Right atrium auricular region (tissue), 2 donors: Measurements from ENCODE around the gene ACVR2A. TPM values are rescaled to one million over a fixed set of nuclear protein-coding genes. Genes with fewer than 3 reads are reported as not detected.

Experiments used
- DNase-seq: peaks from one replicate; pipeline ENCODE4 v3.0.0-alpha.2; 2019; ENCODE audit warnings: low spot score
- H3K27ac ChIP-seq, 2 donors: fragments of 200-600 bp; sonication (generic); 1 replicate in 1 of 2; 2 replicates in 1 of 2; pipeline ENCODE4 v1.5.1; 2016 to 2019
- H3K27me3 ChIP-seq, 2 donors: fragments of 200-600 bp; sonication (generic); one replicate each; pipeline versions ENCODE4 v1.5.1 to v1.6.0; 2017 to 2019
- H3K36me3 ChIP-seq: fragments of 200-600 bp; sonication (generic); one replicate; pipeline ENCODE4 v1.5.1; 2016
- H3K4me1 ChIP-seq, 2 donors: fragments of 200-600 bp; sonication (generic); one replicate each; pipeline versions ENCODE4 v1.5.1 to v1.6.0; 2017 to 2019
- H3K4me3 ChIP-seq, 2 donors: fragments of 200-600 bp; sonication (generic); 1 replicate in 1 of 2; 2 replicates in 1 of 2; pipeline ENCODE4 v1.5.1; 2017 to 2019; ENCODE audit warnings: mild to moderate bottlenecking in 1 of 2, moderate library complexity in 1 of 2
- H3K9me3 ChIP-seq, 2 donors: fragments of 200-600 bp; sonication (generic); one replicate each; pipeline ENCODE4 v1.5.1; 2019
- total RNA-seq, 2 donors: library from RNA; depleted of rRNA; stranded (reverse); fragments of >200 nt; gene quantifications; one replicate each; pipeline ENCODE4 v1.1.0, GENCODE V29; 2016
- TF ChIP-seq, protein P1 (sequence below), 2 donors: fragments of 200-600 bp; sonication (generic); IDR thresholded peaks; one replicate each; pipeline ENCODE4 v1.5.1; 2019; ENCODE audit warnings: antibody characterized with exemption in 2 of 2

Gene ACVR2A
- total RNA-seq, 2 donors from 2014 or later: 7.9 to 9.7 TPM

- Histone ChIP-seq H3K27me3 (no peaks in the 10 kb centered on the region), H3K27ac (no peak overlapping the region), H3K4me3 (no peak overlapping the region), H3K9me3 (no peaks in the 10 kb centered on the region), H3K36me3 (no peaks in the 10 kb centered on the region), H3K4me1 (peaks cover 0 to 27% of the 10 kb centered on the region in 2 donors)
- DNase-seq: no peak
- TF ChIP-seq, protein P1, sequence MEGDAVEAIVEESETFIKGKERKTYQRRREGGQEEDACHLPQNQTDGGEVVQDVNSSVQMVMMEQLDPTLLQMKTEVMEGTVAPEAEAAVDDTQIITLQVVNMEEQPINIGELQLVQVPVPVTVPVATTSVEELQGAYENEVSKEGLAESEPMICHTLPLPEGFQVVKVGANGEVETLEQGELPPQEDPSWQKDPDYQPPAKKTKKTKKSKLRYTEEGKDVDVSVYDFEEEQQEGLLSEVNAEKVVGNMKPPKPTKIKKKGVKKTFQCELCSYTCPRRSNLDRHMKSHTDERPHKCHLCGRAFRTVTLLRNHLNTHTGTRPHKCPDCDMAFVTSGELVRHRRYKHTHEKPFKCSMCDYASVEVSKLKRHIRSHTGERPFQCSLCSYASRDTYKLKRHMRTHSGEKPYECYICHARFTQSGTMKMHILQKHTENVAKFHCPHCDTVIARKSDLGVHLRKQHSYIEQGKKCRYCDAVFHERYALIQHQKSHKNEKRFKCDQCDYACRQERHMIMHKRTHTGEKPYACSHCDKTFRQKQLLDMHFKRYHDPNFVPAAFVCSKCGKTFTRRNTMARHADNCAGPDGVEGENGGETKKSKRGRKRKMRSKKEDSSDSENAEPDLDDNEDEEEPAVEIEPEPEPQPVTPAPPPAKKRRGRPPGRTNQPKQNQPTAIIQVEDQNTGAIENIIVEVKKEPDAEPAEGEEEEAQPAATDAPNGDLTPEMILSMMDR (IDR thresholded peaks at IDR 0.05): no peak
These were observed 6.0 kb downstream of the ACVR2A start for GRCh38 chr2:147850838-147851237.

GRCh38 chr2:147851244-147851930 is 6.6 kb downstream of the ACVR2A start:
- Histone ChIP-seq H3K27ac (no peak overlapping the region), H3K4me1 (peaks cover 0 to 27% of the 10 kb centered on the region in 2 donors), H3K27me3 (no peaks in the 10 kb centered on the region), H3K9me3 (no peaks in the 10 kb centered on the region), H3K36me3 (no peaks in the 10 kb centered on the region), H3K4me3 (no peak overlapping the region)
- TF ChIP-seq, protein P1 (IDR thresholded peaks at IDR 0.05): no peak
- no peak for DNase-seq

DNA sequence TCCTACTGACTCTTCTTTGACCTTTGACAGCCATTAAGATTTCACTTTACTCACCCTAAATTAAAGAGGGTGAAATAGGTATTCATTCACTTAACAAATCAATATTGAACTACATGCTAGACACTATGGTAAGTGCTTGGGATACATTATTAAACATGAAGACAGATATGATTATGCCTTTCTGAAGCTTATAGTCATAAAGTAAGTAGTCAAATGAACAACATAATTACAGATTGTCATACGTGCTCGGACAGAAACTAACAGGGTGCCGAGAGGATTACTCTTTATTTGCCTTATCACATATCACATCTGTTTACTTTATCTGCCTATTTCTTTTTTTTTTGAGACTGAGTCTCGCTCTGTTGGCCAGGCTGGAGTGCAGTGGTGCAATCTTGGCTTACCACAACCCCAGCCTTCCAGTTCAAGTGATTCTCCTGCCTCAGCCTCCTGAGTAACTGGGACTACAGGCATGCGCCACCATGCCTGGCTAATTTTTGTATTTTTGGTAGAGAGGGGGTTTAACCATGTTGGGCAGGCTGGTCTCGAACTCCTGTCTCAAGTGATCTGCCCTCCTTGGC is 9.8 kb downstream of the ACVR2A start:
- TF ChIP-seq, protein P1 (IDR thresholded peaks at IDR 0.05): no peak
- Histone ChIP-seq H3K27ac (no peak overlapping the region), H3K36me3 (no peaks in the 10 kb centered on the region), H3K4me3 (no peak overlapping the region), H3K4me1 (peaks cover 0 to 38% of the 10 kb centered on the region in 2 donors), H3K9me3 (no peaks in the 10 kb centered on the region), H3K27me3 (no peaks in the 10 kb centered on the region)
- no peak for DNase-seq

DNA sequence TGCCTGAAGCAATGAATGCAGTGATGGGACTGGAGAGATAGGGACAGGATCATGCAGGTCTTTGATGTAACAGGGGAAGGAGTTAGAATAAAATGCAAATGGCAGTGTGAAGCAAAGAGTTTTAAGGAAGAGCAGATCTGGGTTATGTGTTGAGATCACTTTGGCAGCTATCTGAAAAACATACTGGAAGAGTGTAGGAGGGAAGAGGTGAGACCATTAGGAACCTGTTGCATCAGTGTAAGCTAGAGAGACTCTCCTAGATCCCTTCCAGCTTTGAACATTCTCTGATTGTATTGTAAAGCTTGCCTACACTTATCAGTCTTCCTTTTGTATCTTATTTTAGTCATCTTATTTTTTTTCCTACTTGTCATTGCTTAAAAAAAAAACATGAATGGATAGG is 10.5 kb downstream of the ACVR2A start:
- TF ChIP-seq, protein P1 (IDR thresholded peaks at IDR 0.05): no peak
- H3K27me3 ChIP-seq: no peaks in the 10 kb centered on the region
- H3K4me3 ChIP-seq: no peak overlapping the region
- no peaks in the 10 kb centered on the region for H3K36me3 ChIP-seq
- no peak for DNase-seq
- no peak overlapping the region for H3K27ac ChIP-seq
- peaks cover 0 to 39% of the 10 kb centered on the region in 2 donors for H3K4me1 ChIP-seq
- no peaks in the 10 kb centered on the region for H3K9me3 ChIP-seq

DNA sequence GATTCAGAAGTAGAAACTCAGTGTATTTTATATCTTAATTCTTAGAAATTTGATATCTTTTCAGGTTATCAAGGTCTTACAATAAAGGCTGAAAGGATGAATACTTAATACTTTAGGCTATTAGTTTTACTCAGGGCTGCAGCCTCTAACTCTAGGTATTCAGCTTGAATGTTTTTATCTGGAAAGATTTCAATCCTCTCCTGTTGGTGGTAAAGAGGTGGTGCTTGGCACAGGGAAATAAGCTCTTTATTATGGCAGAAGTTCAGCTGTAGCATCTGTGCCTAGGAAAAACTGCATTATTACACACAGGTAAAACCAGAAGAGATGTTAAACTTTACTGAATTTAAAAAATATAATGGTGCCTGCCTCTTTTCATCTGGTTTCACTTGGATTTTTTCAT is 11.1 kb downstream of the ACVR2A start:
- no peak overlapping the region for H3K27ac ChIP-seq
- H3K36me3 ChIP-seq: no peaks in the 10 kb centered on the region
- DNase-seq: no peak
- peaks cover 0 to 40% of the 10 kb centered on the region in 2 donors for H3K4me1 ChIP-seq
- H3K27me3 ChIP-seq: no peaks in the 10 kb centered on the region
- H3K9me3 ChIP-seq: no peaks in the 10 kb centered on the region
- TF ChIP-seq, protein P1 (IDR thresholded peaks at IDR 0.05): no peak
- H3K4me3 ChIP-seq: no peak overlapping the region
